HepG2 (cell line): ENCODE measurements around the gene PMFBP1. TPM values are rescaled to one million over a fixed set of nuclear protein-coding genes. Genes with fewer than 3 reads are reported as not detected.

Experiments used
- ATAC-seq: fragments of 200-7000 bp; cut with Tn5 transposase; 3 replicates; pipeline ENCODE4 v1.9.1; 2020; ENCODE audit warnings: mild to moderate bottlenecking, moderate library complexity
- BruUV-seq: library from RNA; stranded (reverse); fragments of 400-500 nt; replicated peaks from 2 replicates; lab custom pipeline; 2021; lab: Mats Ljungman, UMichigan
- CTCF ChIA-PET: fragments of 300-600 bp; formaldehyde crosslinking; extraction: SDS; loops from one replicate; lab custom pipeline; 2021; ENCODE audit warnings: low total read pairs, inconsistent platforms, low intra/inter-chr PET ratio; lab: Yijun Ruan, JAX
- POLR2A ChIA-PET: fragments of 350-600 bp; sonication (Branson Sonifier 250); formaldehyde crosslinking; loops from one replicate; lab custom pipeline; 2020; ENCODE audit warnings: antibody characterized with exemption, inconsistent platforms; lab: Yijun Ruan, JAX
- DNase-seq: peaks from one replicate; pipeline ENCODE4 v3.0.0-alpha.2; 2015; ENCODE audit warnings: low spot score
- FAIRE-seq: peaks from 3 replicates; lab custom pipeline; 2011; peaks lifted over from hg19 to GRCh38; lab: Jason Lieb, UNC
- H2AFZ ChIP-seq: one replicate; pipeline ENCODE4 v1.6.1; 2011; ENCODE audit warnings: low read length, inconsistent platforms
- H3K27ac ChIP-seq: fragments of 300-600 bp; 3 replicates; pipeline ENCODE4 v1.8.0; 2011; ENCODE audit warnings: mixed run types, mild to moderate bottlenecking, mixed read lengths, low read length, inconsistent platforms; ENCODE audit not compliant: insufficient read depth; ENCODE audit errors: extremely low read length
- H3K27me3 ChIP-seq, 2 experiments: fragments of 200-600 bp in 1 of 2; 2 replicates in 1 of 2; 3 replicates in 1 of 2; pipeline versions ENCODE4 v1.6.0 to v1.8.0; 2011; ENCODE audit warnings: low read length in 2 of 2, mild to moderate bottlenecking in 2 of 2, moderate library complexity in 2 of 2, inconsistent platforms in 1 of 2; ENCODE audit not compliant: insufficient read depth in 2 of 2, control insufficient read depth in 1 of 2
- H3K36me3 ChIP-seq, 2 experiments: fragments of 200-600 bp in 1 of 2; replicated peaks in 1 of 2; 2 replicates in 1 of 2; 3 replicates in 1 of 2; pipeline versions ENCODE4 v1.5.1 to v1.8.0; 2011; ENCODE audit warnings: low read length in 2 of 2, inconsistent platforms in 1 of 2; ENCODE audit not compliant: insufficient read depth in 2 of 2, control insufficient read depth in 1 of 2
- H3K4me1 ChIP-seq: 2 replicates; pipeline ENCODE4 v1.5.1; 2012; ENCODE audit warnings: low read length, inconsistent platforms; ENCODE audit not compliant: insufficient read depth
- H3K4me2 ChIP-seq: 2 replicates; pipeline ENCODE4 v1.6.0; 2011; ENCODE audit warnings: low read depth, low read length, inconsistent platforms
- H3K4me3 ChIP-seq, 3 experiments: fragments of 200-600 bp in 1 of 3; sonication (generic), shearing (Covaris generic) in 1 of 3; replicated peaks in 1 of 3; 2 replicates each; pipeline ENCODE4 v1.5.1; 2011 to 2016; ENCODE audit warnings: low read length in 3 of 3, inconsistent platforms in 2 of 3, low read depth in 2 of 3, mild to moderate bottlenecking in 2 of 3, control low read depth in 1 of 3, mixed read lengths in 1 of 3; ENCODE audit not compliant: insufficient read depth in 1 of 3
- H3K79me2 ChIP-seq: one replicate; pipeline ENCODE4 v1.6.1; 2011; ENCODE audit warnings: low read length, inconsistent platforms; ENCODE audit not compliant: insufficient read depth
- H3K9ac ChIP-seq: 2 replicates; pipeline ENCODE4 v1.6.0; 2011; ENCODE audit warnings: mild to moderate bottlenecking, low read depth, low read length, inconsistent platforms; ENCODE audit not compliant: insufficient read depth
- H3K9me3 ChIP-seq: 2 replicates; pipeline ENCODE4 v1.5.1; 2012; ENCODE audit warnings: mild to moderate bottlenecking, low read length
- H4K20me1 ChIP-seq: 2 replicates; pipeline ENCODE4 v1.6.0; 2011; ENCODE audit warnings: inconsistent platforms, mild to moderate bottlenecking, low read length, moderate library complexity; ENCODE audit not compliant: insufficient read depth
- GMEB1 ChIP-seq: sonication (generic); formaldehyde crosslinking; IDR thresholded peaks from 2 replicates; pipeline ENCODE4 v1.5.1; 2020; ENCODE audit warnings: missing genetic modification reagents, mild to moderate bottlenecking, borderline replicate concordance
- GPBP1L1 ChIP-seq: sonication (generic); formaldehyde crosslinking; IDR thresholded peaks from 2 replicates; pipeline ENCODE4 v1.5.0; 2020; ENCODE audit warnings: mild to moderate bottlenecking, missing genetic modification reagents
- HNRNPLL ChIP-seq: fragments of 200-400 bp; formaldehyde crosslinking; IDR thresholded peaks from 2 replicates; pipeline ENCODE4 v1.6.1; 2017; ENCODE audit warnings: mild to moderate bottlenecking, low read depth, low read length; ENCODE audit not compliant: poor library complexity, severe bottlenecking
- MAFK ChIP-seq, 2 experiments: IDR thresholded peaks in 1 of 2; conservative IDR thresholded peaks in 1 of 2; 2 replicates each; pipeline ENCODE4 v1.6.1; 2011; ENCODE audit warnings: improper control_type of control experiment in 2 of 2, low read length in 2 of 2
- MZF1 ChIP-seq: sonication (generic); formaldehyde crosslinking; IDR thresholded peaks from 2 replicates; pipeline ENCODE4 v1.8.1; 2023; ENCODE audit warnings: mild to moderate bottlenecking, missing genetic modification reagents, borderline replicate concordance
- NR1H2 ChIP-seq: sonication (generic); formaldehyde crosslinking; IDR thresholded peaks from 2 replicates; pipeline ENCODE4 v1.8.1; 2022; ENCODE audit warnings: low read depth, missing genetic modification reagents, borderline replicate concordance
- POLR2G ChIP-seq: fragments of 200-400 bp; formaldehyde crosslinking; IDR thresholded peaks from 2 replicates; pipeline ENCODE4 v1.6.1; 2018; ENCODE audit warnings: mild to moderate bottlenecking, low read depth, low read length, moderate library complexity
- RBM22 ChIP-seq: fragments of 200-400 bp; formaldehyde crosslinking; optimal IDR thresholded peaks from 2 replicates; pipeline ENCODE3; 2017; ENCODE audit warnings: mild to moderate bottlenecking, low read length, moderate library complexity
- ZNF24 ChIP-seq: fragments of 450-650 bp; IDR thresholded peaks from 2 replicates; pipeline ENCODE4 v1.6.1; 2017; ENCODE audit warnings: antibody characterized with exemption, mild to moderate bottlenecking
- ZNF704 ChIP-seq: sonication (generic); formaldehyde crosslinking; IDR thresholded peaks from 2 replicates; pipeline ENCODE4 v1.8.1; 2023; ENCODE audit warnings: mild to moderate bottlenecking, inconsistent platforms, moderate library complexity, missing genetic modification reagents, borderline replicate concordance
- WGBS: methylation state at CpG from one replicate; pipeline ENCODE4 v1.1.6; 2017; ENCODE audit warnings: low lambda C conversion rate; 5-methylcytosine and 5-hydroxymethylcytosine counted together
- in situ Hi-C: cut with HindIII; loops from 2 replicates; pipeline ENCODE4 v1.10.0; 2017; ENCODE audit warnings: low pct_unique_long_range_greater_than_20kb; ENCODE audit not compliant: extremely low pct_ligation_motif_present
- intact Hi-C: fragments of 100-400 bp; cut with micrococcal nuclease; formaldehyde crosslinking; loops from one replicate; pipeline ENCODE4 v1.10.0; 2022; ENCODE audit not compliant: unreplicated experiment
- polyA plus RNA-seq, 8 experiments: library from polyadenylated mRNA; depleted of rRNA in 3 of 8; stranded (reverse) in 7 of 8; unstranded in 1 of 8; fragments of >200 nt; fragmentation: Illumina TruSeq in 4 of 8; extraction: Trizol in 4 of 8; gene quantifications; 2 replicates each; pipeline versions ENCODE4 v1.2.1 to v1.2.3, GENCODE V29; 2011 to 2016; ENCODE audit warnings: low read depth in 4 of 8, missing spikeins in 1 of 8, mixed read lengths in 1 of 8; ENCODE audit not compliant: insufficient read depth in 1 of 8
- total RNA-seq, 5 experiments: library from RNA; depleted of rRNA; stranded (reverse); fragments of >200 nt; fragmentation: Illumina TruSeq; extraction: Trizol; gene quantifications; 2 replicates each; pipeline ENCODE4 v1.2.3, GENCODE V29; 2016; ENCODE audit warnings: low read depth in 1 of 5

Gene PMFBP1
- total and polyA plus RNA-seq, 2 of the 13 experiments (the other 11 are each of a cell fraction or from before 2014, with no cell fraction given) = 1.9 to 3.8 TPM

GRCh38 chr16:72113616-72113945 lies 58.4 kb downstream of the PMFBP1 start (continued):
- TF ChIP-seq MZF1 (CRISPR knock-in tag) = no peak
- TF ChIP-seq HNRNPLL = no peak
- no peak for TF ChIP-seq ZNF24
- TF ChIP-seq GPBP1L1 (CRISPR knock-in tag) = no peak
- TF ChIP-seq GMEB1 (CRISPR knock-in tag) = no peak
- TF ChIP-seq, all 625 proteins: peak for 0

GRCh38 chr16:72112906-72113615 lies 58.9 kb downstream of the PMFBP1 start:
- BruUV-seq = no TSS peak
- peaks cover 45 to 50% of the 10 kb centered on the region in 2 experiments for H3K36me3 ChIP-seq
- H3K27ac ChIP-seq = no peak overlapping the region
- H2AFZ ChIP-seq = no peak overlapping the region
- CTCF ChIA-PET = no interaction called here
- intact Hi-C loops = no loop called here
- H4K20me1 ChIP-seq = no peaks in the 10 kb centered on the region
- WGBS = 96% methylated on average over 7 of the region's 7 CpGs
- no peak overlapping the region for H3K4me3 ChIP-seq
- peak; percentile 26; the same call in 2 of the 3 replicates for ATAC-seq
- POLR2A ChIA-PET = no interaction called here
- peak; percentile 22; the same call in 1 of the 2 replicates for TF ChIP-seq POLR2G
- no peak for TF ChIP-seq ZNF704 (CRISPR knock-in tag)
- no peak for TF ChIP-seq NR1H2 (CRISPR knock-in tag)
- TF ChIP-seq MAFK (conservative IDR thresholded peaks at IDR 0.05 in 1 of 2, IDR thresholded peaks at IDR 0.05 in 1 of 2; ENCODE audit: low read length in 2 of 2) = 0 out of 4 replicates have a peak, but pooled peaks of 1 of the 2 experiments have one; percentile 6
- TF ChIP-seq RBM22 = peak; percentile 44
- no peak overlapping the region for H3K4me2 ChIP-seq
- in situ Hi-C loops = no loop called here
- no peaks in the 10 kb centered on the region for H3K27me3 ChIP-seq
- H3K9ac ChIP-seq = no peak overlapping the region
- no peak for DNase-seq
- H3K79me2 ChIP-seq = no peaks in the 10 kb centered on the region
- no peak for FAIRE-seq
- H3K4me1 ChIP-seq = no peaks in the 10 kb centered on the region
- no peaks in the 10 kb centered on the region for H3K9me3 ChIP-seq
